ENCODE data around the gene PPP3CA. TPM values are rescaled to one million over a fixed set of nuclear protein-coding genes. Genes with fewer than 3 reads are reported as not detected.

Gene PPP3CA
- total RNA-seq, 1 donor from 2014 or later, result 48.0 TPM

DNA sequence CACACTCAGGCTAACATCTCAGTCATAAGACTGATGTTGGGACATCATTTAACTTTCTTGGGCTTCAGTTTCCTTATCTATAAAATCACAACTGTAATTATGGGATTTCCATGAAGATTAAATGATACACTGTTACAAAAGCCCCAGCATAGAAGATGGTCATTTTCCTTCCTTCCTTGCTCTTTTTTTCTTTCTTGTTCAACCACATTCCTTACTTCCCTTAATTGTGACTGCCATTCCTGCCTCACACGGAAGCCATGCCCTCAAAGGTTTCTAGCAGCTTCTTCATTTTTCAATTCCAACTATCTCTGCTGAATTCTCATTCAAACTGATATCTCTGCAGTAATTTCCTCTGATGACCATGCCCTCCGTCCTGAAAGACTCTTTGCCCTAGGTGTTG, 311.8 kb downstream of the PPP3CA start:
- DNase-seq, result no peak
- Histone ChIP-seq H3K36me3 (peaks cover 21% of the 10 kb centered on the region), H3K4me1 (no peaks in the 10 kb centered on the region), H3K4me3 (no peak overlapping the region), H3K27me3 (no peaks in the 10 kb centered on the region), H3K9me3 (no peaks in the 10 kb centered on the region), H3K27ac (no peak overlapping the region)
- intact Hi-C loops (cut with DNase I), result no loop called here
- no peak for ATAC-seq
- TF ChIP-seq, protein P1, sequence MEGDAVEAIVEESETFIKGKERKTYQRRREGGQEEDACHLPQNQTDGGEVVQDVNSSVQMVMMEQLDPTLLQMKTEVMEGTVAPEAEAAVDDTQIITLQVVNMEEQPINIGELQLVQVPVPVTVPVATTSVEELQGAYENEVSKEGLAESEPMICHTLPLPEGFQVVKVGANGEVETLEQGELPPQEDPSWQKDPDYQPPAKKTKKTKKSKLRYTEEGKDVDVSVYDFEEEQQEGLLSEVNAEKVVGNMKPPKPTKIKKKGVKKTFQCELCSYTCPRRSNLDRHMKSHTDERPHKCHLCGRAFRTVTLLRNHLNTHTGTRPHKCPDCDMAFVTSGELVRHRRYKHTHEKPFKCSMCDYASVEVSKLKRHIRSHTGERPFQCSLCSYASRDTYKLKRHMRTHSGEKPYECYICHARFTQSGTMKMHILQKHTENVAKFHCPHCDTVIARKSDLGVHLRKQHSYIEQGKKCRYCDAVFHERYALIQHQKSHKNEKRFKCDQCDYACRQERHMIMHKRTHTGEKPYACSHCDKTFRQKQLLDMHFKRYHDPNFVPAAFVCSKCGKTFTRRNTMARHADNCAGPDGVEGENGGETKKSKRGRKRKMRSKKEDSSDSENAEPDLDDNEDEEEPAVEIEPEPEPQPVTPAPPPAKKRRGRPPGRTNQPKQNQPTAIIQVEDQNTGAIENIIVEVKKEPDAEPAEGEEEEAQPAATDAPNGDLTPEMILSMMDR (IDR thresholded peaks at IDR 0.05), result no peak

DNA sequence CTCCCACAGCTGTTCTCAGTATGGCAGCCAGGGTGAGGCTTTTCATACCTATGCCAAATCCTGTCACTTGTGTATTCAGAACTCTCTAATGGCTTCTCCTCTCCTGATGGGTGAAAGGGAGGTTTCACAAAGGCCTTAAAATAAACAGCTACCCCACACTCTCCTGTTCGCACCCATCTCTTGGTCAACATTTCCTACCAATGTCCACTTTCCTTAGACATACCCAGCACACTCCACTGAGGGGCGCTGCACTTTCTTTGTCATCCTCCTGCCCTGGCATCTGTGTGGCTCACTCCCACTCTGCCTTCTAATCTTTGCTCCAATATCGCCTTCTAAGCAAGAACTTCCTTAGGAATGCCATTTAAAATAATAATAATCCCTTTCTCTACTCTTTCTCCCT, 313.3 kb downstream of the PPP3CA start:
- TF ChIP-seq, protein P1 (IDR thresholded peaks at IDR 0.05), result no peak
- H3K27me3 ChIP-seq, result no peaks in the 10 kb centered on the region
- H3K27ac ChIP-seq, result no peak overlapping the region
- H3K36me3 ChIP-seq, result peaks cover 6% of the 10 kb centered on the region
- no peaks in the 10 kb centered on the region for H3K9me3 ChIP-seq
- intact Hi-C loops (cut with DNase I), result no loop called here
- no peak overlapping the region for H3K4me3 ChIP-seq
- no peaks in the 10 kb centered on the region for H3K4me1 ChIP-seq
- no peak for ATAC-seq
- no peak for DNase-seq

DNA sequence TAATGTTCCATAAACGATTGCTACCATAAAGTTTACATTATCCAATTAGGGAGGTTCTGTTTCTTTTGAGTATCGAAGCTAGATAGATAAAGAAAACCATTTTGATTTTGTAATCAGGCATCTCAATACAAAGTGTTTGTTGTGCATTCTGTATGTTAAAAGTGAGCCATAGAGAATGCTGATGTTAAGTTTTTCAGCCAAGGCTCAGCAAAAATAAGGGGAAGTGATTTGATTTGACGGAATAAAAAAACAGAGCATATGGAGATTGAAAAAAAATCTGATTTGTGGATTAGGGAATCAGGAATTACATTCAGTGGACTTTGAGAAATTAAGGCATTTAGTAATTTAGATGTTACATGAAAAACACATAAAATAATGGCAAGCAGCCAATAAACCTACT, 314.8 kb downstream of the PPP3CA start:
- TF ChIP-seq, protein P1 (IDR thresholded peaks at IDR 0.05), result no peak
- Histone ChIP-seq H3K4me1 (no peaks in the 10 kb centered on the region), H3K27ac (no peak overlapping the region), H3K9me3 (no peaks in the 10 kb centered on the region), H3K36me3 (peaks cover 6% of the 10 kb centered on the region), H3K27me3 (no peaks in the 10 kb centered on the region), H3K4me3 (no peak overlapping the region)
- intact Hi-C loops (cut with DNase I), result no loop called here
- ATAC-seq, result no peak
- no peak for DNase-seq

DNA sequence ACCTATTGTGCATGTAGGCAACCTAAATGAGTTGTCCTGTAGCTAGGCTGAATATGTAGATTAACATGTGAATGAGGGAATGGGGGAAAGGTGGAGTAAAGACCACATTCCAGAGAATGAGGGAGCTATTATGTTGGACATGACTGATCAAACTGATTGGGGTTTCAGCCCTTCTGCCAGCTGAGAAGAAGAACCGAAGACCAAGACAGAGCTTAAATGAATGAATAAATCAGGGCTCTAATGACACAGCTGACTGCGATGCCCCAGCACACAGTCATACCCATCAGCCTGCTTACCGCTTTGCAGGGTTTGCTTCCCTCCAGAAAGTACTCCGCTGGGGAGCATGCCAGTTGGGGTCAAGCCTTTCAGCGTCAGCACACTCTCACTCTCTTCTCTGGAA, 315.4 kb downstream of the PPP3CA start:
- TF ChIP-seq, protein P1 (IDR thresholded peaks at IDR 0.05), result no peak
- ATAC-seq, result no peak
- Histone ChIP-seq H3K4me3 (no peak overlapping the region), H3K27me3 (no peaks in the 10 kb centered on the region), H3K36me3 (peaks cover 6% of the 10 kb centered on the region), H3K27ac (no peak overlapping the region), H3K9me3 (no peaks in the 10 kb centered on the region), H3K4me1 (no peaks in the 10 kb centered on the region)
- intact Hi-C loops (cut with DNase I), result no loop called here
- DNase-seq, result no peak

DNA sequence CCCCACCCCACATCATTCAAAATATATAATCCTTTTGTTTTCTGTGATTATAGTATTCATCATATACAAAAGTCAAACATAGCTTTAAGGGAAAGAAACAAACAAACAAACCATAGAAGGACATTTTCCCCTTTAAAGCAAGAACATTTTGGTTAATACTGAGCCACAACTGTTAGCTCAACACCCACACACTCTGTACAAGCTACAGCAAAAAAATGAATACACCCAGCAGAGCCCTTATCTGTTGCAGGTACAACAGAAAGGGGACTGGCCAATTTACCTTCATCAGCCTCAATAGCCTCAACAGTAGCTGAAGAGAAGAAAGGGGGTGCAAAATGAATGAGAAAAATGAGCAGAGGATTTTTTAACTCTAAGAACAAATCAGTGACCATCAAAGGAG, 318.4 kb downstream of the PPP3CA start:
- Histone ChIP-seq H3K9me3 (no peaks in the 10 kb centered on the region), H3K36me3 (peaks cover 6% of the 10 kb centered on the region), H3K4me1 (no peaks in the 10 kb centered on the region), H3K27ac (no peak overlapping the region), H3K4me3 (no peak overlapping the region), H3K27me3 (no peaks in the 10 kb centered on the region)
- intact Hi-C loops (cut with DNase I), result no loop called here
- ATAC-seq (no peak), DNase-seq (no peak)
- TF ChIP-seq, protein P1 (IDR thresholded peaks at IDR 0.05), result no peak

DNA sequence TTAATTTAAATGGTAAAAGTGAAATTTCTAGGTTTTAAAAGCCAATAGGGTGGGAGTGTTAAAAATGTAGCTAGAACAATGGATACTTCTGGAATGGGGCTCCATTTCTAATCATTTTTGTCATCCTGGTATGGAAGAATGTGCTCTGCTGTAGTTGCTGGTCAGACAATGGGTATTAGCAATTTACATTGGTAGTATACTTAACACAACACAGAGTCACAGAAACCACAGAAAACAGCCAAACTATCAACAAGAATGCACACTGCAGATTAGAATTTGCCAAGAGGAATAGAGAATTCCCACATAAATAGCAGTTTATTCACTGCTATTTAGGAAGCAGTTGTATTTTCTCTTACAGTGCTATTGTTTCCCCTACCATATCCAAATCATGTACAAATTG, 319.6 kb downstream of the PPP3CA start:
- no peak overlapping the region for H3K4me3 ChIP-seq
- intact Hi-C loops (cut with DNase I), result no loop called here
- TF ChIP-seq, protein P1 (IDR thresholded peaks at IDR 0.05), result no peak

More for the DNA sequence above, 319.6 kb downstream of the PPP3CA start:
- H3K27ac ChIP-seq, result no peak overlapping the region
- no peaks in the 10 kb centered on the region for H3K4me1 ChIP-seq
- H3K27me3 ChIP-seq, result no peaks in the 10 kb centered on the region
- no peak for DNase-seq
- no peak for ATAC-seq
- H3K36me3 ChIP-seq, result peaks cover 9% of the 10 kb centered on the region
- H3K9me3 ChIP-seq, result no peaks in the 10 kb centered on the region
